GM12892 (cell line): ENCODE measurements around the gene SYTL5.

ENCODE experiments used
- POLR2AphosphoS5 ChIP-seq: IDR thresholded peaks from 2 replicates; pipeline ENCODE4 v1.6.1; 2011; ENCODE audit warnings: low read depth, low read length, control low read depth
- TAF1 ChIP-seq: IDR thresholded peaks from 2 replicates; pipeline ENCODE4 v1.6.1; 2011; ENCODE audit warnings: low read depth, mild to moderate bottlenecking, control low read depth, low read length, borderline replicate concordance

GRCh38 chrX:38099688-38100087 is 93.3 kb downstream of the SYTL5 start:
- no peak for TF ChIP-seq POLR2AphosphoS5
- TF ChIP-seq TAF1, result no peak
